GM12891 (cell line): Measurements from ENCODE around the gene RBM33.

Experiments used
- PAX5 ChIP-seq: IDR thresholded peaks from 2 replicates; pipeline ENCODE4 v1.6.1; 2011; ENCODE audit warnings: low read length, moderate library complexity, mild to moderate bottlenecking; ENCODE audit not compliant: insufficient read depth, severe bottlenecking
- POLR2A ChIP-seq: IDR thresholded peaks from 2 replicates; pipeline ENCODE4 v1.6.1; 2011; ENCODE audit warnings: low read depth, low read length, control low read depth
- POLR2AphosphoS5 ChIP-seq: IDR thresholded peaks from 2 replicates; pipeline ENCODE4 v1.6.1; 2011; ENCODE audit warnings: low read depth, low read length, control low read depth
- POU2F2 ChIP-seq: IDR thresholded peaks from 2 replicates; pipeline ENCODE4 v1.6.1; 2011; ENCODE audit warnings: low read depth, mild to moderate bottlenecking, control low read depth, low read length, moderate library complexity
- TAF1 ChIP-seq: IDR thresholded peaks from 2 replicates; pipeline ENCODE4 v1.6.1; 2011; ENCODE audit warnings: low read depth, low read length, control low read depth

DNA sequence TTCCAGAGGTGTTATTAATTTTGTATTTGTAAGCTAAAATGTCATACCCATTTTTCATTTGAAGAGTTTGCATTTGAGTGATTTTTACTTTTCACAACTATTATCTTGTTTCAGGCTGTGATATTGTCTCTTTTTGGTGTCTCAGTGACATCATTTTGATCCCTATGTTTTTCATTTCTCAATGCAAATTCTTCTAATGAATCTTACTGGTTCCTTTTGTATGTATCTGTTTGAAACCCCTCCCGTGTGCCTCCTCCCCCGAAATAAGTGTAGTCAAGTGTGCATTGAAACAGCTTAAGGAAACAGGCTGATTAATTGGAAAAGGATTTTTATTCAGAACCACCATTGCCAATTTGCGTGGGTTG lies 90.0 kb downstream of the RBM33 start:
- no peak for TF ChIP-seq POLR2A
- no peak for TF ChIP-seq TAF1
- TF ChIP-seq POLR2AphosphoS5: no peak
- no peak for TF ChIP-seq PAX5
- TF ChIP-seq POU2F2: no peak
